ENCODE measurements around the gene ADAP1.

ADAP1 gene

DNA sequence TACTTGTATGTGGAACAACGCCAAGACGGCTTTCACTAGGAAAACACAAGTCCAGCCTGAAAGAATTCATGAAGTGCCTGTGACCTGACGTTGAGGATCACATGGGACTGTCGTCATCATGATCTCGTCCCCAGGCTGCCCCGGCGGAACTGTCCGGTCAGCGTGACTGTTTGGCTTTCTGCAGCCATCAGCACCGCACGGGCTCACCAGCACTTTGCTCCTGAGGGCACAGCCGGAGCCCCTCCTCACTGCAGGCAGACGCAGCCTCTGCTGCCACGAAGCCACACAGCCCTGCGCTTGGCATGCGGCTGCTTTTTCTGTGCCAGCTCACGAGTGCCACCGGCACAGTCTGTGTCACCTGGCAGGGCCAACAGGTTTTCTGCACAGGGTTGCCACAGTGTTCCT is 87.5 kb downstream of the ADAP1 start:
- Histone ChIP-seq H3K27ac (replicated peaks) (no peak overlapping the region), H3K27me3 (ENCODE audit: insufficient read depth, poor library complexity, severe bottlenecking) (no peaks in the 10 kb centered on the region), H3K4me3 (replicated peaks; ENCODE audit: insufficient read depth, low read length) (no peak overlapping the region)
- no peak for DNase-seq (ENCODE audit: low read depth in 1 of 2, low spot score in 1 of 2)
- TF ChIP-seq POLR2AphosphoS5 (IDR thresholded peaks at IDR 0.05; ENCODE audit: low read depth) (no peak), GABPA (IDR thresholded peaks at IDR 0.05; ENCODE audit: low read depth) (no peak), SPI1 (IDR thresholded peaks at IDR 0.05; ENCODE audit: borderline replicate concordance, low read depth) (no peak)
- TF ChIP-seq, protein P1, sequence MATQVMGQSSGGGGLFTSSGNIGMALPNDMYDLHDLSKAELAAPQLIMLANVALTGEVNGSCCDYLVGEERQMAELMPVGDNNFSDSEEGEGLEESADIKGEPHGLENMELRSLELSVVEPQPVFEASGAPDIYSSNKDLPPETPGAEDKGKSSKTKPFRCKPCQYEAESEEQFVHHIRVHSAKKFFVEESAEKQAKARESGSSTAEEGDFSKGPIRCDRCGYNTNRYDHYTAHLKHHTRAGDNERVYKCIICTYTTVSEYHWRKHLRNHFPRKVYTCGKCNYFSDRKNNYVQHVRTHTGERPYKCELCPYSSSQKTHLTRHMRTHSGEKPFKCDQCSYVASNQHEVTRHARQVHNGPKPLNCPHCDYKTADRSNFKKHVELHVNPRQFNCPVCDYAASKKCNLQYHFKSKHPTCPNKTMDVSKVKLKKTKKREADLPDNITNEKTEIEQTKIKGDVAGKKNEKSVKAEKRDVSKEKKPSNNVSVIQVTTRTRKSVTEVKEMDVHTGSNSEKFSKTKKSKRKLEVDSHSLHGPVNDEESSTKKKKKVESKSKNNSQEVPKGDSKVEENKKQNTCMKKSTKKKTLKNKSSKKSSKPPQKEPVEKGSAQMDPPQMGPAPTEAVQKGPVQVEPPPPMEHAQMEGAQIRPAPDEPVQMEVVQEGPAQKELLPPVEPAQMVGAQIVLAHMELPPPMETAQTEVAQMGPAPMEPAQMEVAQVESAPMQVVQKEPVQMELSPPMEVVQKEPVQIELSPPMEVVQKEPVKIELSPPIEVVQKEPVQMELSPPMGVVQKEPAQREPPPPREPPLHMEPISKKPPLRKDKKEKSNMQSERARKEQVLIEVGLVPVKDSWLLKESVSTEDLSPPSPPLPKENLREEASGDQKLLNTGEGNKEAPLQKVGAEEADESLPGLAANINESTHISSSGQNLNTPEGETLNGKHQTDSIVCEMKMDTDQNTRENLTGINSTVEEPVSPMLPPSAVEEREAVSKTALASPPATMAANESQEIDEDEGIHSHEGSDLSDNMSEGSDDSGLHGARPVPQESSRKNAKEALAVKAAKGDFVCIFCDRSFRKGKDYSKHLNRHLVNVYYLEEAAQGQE (IDR thresholded peaks at IDR 0.05; ENCODE audit: insufficient replicate concordance, low read depth), result no peak
- TF ChIP-seq, protein P2, sequence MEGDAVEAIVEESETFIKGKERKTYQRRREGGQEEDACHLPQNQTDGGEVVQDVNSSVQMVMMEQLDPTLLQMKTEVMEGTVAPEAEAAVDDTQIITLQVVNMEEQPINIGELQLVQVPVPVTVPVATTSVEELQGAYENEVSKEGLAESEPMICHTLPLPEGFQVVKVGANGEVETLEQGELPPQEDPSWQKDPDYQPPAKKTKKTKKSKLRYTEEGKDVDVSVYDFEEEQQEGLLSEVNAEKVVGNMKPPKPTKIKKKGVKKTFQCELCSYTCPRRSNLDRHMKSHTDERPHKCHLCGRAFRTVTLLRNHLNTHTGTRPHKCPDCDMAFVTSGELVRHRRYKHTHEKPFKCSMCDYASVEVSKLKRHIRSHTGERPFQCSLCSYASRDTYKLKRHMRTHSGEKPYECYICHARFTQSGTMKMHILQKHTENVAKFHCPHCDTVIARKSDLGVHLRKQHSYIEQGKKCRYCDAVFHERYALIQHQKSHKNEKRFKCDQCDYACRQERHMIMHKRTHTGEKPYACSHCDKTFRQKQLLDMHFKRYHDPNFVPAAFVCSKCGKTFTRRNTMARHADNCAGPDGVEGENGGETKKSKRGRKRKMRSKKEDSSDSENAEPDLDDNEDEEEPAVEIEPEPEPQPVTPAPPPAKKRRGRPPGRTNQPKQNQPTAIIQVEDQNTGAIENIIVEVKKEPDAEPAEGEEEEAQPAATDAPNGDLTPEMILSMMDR (IDR thresholded peaks at IDR 0.05; ENCODE audit: insufficient read depth, low read length), result no peak

DNA sequence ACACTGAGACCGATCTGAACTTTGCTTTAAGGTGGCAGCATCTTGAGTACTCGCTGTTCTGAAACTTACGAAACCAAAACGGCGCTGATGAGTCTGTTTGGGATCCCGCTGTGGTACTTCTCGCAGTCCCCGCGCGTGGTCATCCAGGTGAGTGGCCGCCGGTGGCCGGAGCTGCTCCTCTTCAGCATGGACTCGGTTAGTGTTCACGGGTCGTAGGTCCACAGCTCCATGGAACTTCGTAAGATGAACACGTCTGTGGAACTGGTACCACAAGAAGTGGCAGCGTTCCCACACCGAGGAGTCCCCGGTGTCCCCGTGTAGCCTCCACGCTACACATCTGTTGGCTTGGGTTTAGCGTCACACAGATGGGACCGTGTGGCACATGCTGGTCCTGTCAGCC is 88.6 kb downstream of the ADAP1 start:
- TF ChIP-seq SPI1 (IDR thresholded peaks at IDR 0.05; ENCODE audit: borderline replicate concordance, low read depth) (no peak), POLR2AphosphoS5 (IDR thresholded peaks at IDR 0.05; ENCODE audit: low read depth) (no peak), GABPA (IDR thresholded peaks at IDR 0.05; ENCODE audit: low read depth) (no peak)
- TF ChIP-seq, protein P1 (IDR thresholded peaks at IDR 0.05; ENCODE audit: insufficient replicate concordance, low read depth), result no peak
- TF ChIP-seq, protein P2 (IDR thresholded peaks at IDR 0.05; ENCODE audit: insufficient read depth, low read length), result no peak
- H3K27ac ChIP-seq (replicated peaks), result no peak overlapping the region

DNA sequence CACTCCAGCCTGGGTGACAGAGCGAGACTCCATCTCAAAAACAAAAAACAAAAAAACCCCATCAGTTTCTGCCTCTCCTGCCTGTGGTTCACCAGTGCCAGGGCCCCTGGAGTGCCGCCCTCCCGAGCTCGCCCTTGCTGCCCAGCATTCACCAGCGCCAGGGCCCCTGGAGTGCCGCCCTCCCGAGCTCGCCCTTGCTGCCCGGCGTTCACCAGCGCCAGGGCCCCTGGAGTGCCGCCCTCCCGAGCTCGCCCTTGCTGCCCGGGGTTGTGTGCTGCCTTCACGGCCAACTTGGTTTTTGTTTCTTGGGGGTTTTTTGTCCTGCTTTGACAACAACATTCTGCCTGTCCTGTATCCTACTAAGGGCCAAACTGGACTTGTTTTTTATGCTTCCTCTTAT is 91.4 kb downstream of the ADAP1 start:
- Histone ChIP-seq H3K27me3 (ENCODE audit: insufficient read depth, poor library complexity, severe bottlenecking) (no peaks in the 10 kb centered on the region), H3K4me3 (replicated peaks; ENCODE audit: insufficient read depth, low read length) (no peak overlapping the region), H3K27ac (replicated peaks) (no peak overlapping the region)
- TF ChIP-seq, protein P2 (IDR thresholded peaks at IDR 0.05; ENCODE audit: insufficient read depth, low read length), result no peak
- TF ChIP-seq POLR2AphosphoS5 (IDR thresholded peaks at IDR 0.05; ENCODE audit: low read depth) (no peak), SPI1 (IDR thresholded peaks at IDR 0.05; ENCODE audit: borderline replicate concordance, low read depth) (no peak), GABPA (IDR thresholded peaks at IDR 0.05; ENCODE audit: low read depth) (no peak)
- TF ChIP-seq, protein P1 (IDR thresholded peaks at IDR 0.05; ENCODE audit: insufficient replicate concordance, low read depth), result no peak
- no peak for DNase-seq (ENCODE audit: low read depth in 1 of 2, low spot score in 1 of 2)

More for the DNA sequence above, 88.6 kb downstream of the ADAP1 start:
- no peak overlapping the region for H3K4me3 ChIP-seq (replicated peaks; ENCODE audit: insufficient read depth, low read length)
- no peak for DNase-seq (ENCODE audit: low read depth in 1 of 2, low spot score in 1 of 2)
- no peaks in the 10 kb centered on the region for H3K27me3 ChIP-seq (ENCODE audit: insufficient read depth, poor library complexity, severe bottlenecking)
